Mesodermal cell (in vitro differentiated cells): ENCODE results near the gene FNDC10.

ENCODE experiments used
- H3K27ac ChIP-seq: 2 replicates; pipeline ENCODE4 v1.7.0; 2013; ENCODE audit warnings: mild to moderate bottlenecking, low read depth, low read length, moderate library complexity; ENCODE audit not compliant: severe bottlenecking
- H3K36me3 ChIP-seq: 2 replicates; pipeline ENCODE4 v1.7.1; 2013; ENCODE audit warnings: mild to moderate bottlenecking, low read length, moderate library complexity; ENCODE audit not compliant: control insufficient read depth, insufficient read depth
- H3K4me1 ChIP-seq: one replicate; pipeline ENCODE4 v1.7.1; 2013; ENCODE audit warnings: mild to moderate bottlenecking, low read length; ENCODE audit not compliant: insufficient read depth, control insufficient read depth, poor library complexity, severe bottlenecking
- H3K4me3 ChIP-seq: 2 replicates; pipeline ENCODE4 v1.7.0; 2013; ENCODE audit warnings: low read length, control low read depth, mild to moderate bottlenecking; ENCODE audit not compliant: insufficient read depth, poor library complexity, severe bottlenecking; ENCODE audit errors: extremely low read depth
- H3K9me3 ChIP-seq: 2 replicates; pipeline ENCODE4 v1.7.1; 2013; ENCODE audit warnings: mild to moderate bottlenecking, low read length, moderate library complexity; ENCODE audit not compliant: control insufficient read depth
- WGBS, 2 experiments: methylation state at CpG; one replicate each; pipeline ENCODE4 v1.1.5; 2013; ENCODE audit warnings: missing lambda C conversion rate in 2 of 2; ENCODE audit not compliant: insufficient coverage in 2 of 2; 5-methylcytosine and 5-hydroxymethylcytosine counted together

The FNDC10 gene

GRCh38 chr1:1602968-1603506, 3.1 kb upstream of the FNDC10 start:
- H3K4me1 ChIP-seq: no peaks in the 10 kb centered on the region
- no peak overlapping the region for H3K27ac ChIP-seq
- H3K9me3 ChIP-seq: no peaks in the 10 kb centered on the region
- 66 to 77% methylated on average over 9 to 10 of the region's 13 CpGs for WGBS, 2 experiments
- H3K4me3 ChIP-seq: no peak overlapping the region
- H3K36me3 ChIP-seq: no peaks in the 10 kb centered on the region

GRCh38 chr1:1602304-1602967, 2.5 kb upstream of the FNDC10 start:
- Histone ChIP-seq H3K4me3 (no peak overlapping the region), H3K4me1 (peaks cover 3% of the 10 kb centered on the region), H3K27ac (no peak overlapping the region), H3K9me3 (no peaks in the 10 kb centered on the region), H3K36me3 (no peaks in the 10 kb centered on the region)
- WGBS, 2 experiments: 65 to 74% methylated on average over 15 to 16 of the region's 18 CpGs

GRCh38 chr1:1601564-1602303, 1.8 kb upstream of the FNDC10 start:
- Histone ChIP-seq H3K4me3 (no peak overlapping the region), H3K4me1 (peaks cover 3% of the 10 kb centered on the region), H3K36me3 (no peaks in the 10 kb centered on the region), H3K9me3 (no peaks in the 10 kb centered on the region), H3K27ac (no peak overlapping the region)
- WGBS, 2 experiments: 88% methylated on average over 12 to 13 of the region's 15 CpGs

GRCh38 chr1:1600861-1601563, 1.1 kb upstream of the FNDC10 start:
- Histone ChIP-seq H3K27ac (no peak overlapping the region), H3K9me3 (no peaks in the 10 kb centered on the region), H3K4me1 (peaks cover 3% of the 10 kb centered on the region), H3K36me3 (no peaks in the 10 kb centered on the region), H3K4me3 (no peak overlapping the region)
- WGBS, 2 experiments: 71 to 74% methylated on average over 18 of the region's 22 CpGs

DNA sequence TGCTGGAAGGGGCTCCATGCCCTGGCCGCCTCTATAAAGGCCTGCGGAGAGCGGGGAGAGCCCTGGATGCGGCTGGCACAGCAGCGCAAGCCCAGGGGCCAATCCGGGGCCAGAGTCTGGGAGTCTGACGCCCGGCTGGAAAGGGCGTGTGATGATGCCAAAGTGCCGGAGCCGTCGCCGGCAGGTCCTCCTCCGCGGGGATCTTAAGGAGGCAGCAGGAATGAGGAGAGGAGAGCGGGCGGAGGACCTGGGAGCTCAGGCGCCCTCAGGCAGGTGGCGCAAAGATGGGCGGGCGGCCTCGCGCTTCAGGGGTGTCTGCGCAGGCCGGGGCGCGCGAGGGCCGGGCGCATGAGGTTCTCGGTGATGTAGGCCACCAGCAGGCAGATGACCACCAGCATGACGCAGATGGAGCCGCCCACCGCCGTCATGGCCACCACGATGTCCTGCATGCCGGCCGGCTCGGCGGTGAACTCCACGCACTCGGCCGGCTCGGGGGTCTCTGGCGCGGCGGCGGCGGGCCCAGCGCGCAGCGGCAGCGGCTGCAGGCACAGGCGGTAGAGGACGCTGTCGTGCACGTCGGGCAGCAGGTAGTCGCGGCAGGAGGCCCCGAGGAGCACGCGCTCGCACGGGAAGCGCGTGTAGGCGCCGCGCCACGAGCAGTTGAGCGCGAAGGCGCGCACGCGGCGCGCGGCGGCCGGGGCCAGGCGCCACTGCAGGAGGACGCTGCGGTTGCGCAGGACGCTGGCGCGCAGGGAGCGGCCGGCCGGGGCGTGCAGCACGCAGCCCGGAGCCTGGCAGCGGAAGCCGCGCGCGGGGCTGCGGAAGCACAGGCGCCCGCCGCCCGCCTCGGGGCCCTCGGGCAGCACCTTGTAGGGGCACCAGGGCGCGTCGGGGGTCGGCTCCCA, 653 bp downstream of the FNDC10 start:
- Histone ChIP-seq H3K4me3 (peak overlapping the region; percentile 22), H3K27ac (no peak overlapping the region), H3K36me3 (no peaks in the 10 kb centered on the region), H3K4me1 (peaks cover 3% of the 10 kb centered on the region), H3K9me3 (no peaks in the 10 kb centered on the region)
- 21 to 25% methylated on average over 75 to 110 of the region's 111 CpGs for WGBS, 2 experiments

GRCh38 chr1:1598720-1599029, 1.3 kb downstream of the FNDC10 start:
- Histone ChIP-seq H3K9me3 (no peaks in the 10 kb centered on the region), H3K36me3 (no peaks in the 10 kb centered on the region), H3K4me1 (peaks cover 3% of the 10 kb centered on the region), H3K4me3 (no peak overlapping the region), H3K27ac (no peak overlapping the region)
- 94 to 97% methylated on average over 12 to 13 of the region's 13 CpGs for WGBS, 2 experiments

GRCh38 chr1:1598051-1598719, 1.8 kb downstream of the FNDC10 start:
- WGBS, 2 experiments: 90 to 95% methylated on average over 22 to 28 of the region's 28 CpGs
- Histone ChIP-seq H3K4me1 (peaks cover 3% of the 10 kb centered on the region), H3K4me3 (no peak overlapping the region), H3K27ac (no peak overlapping the region), H3K36me3 (no peaks in the 10 kb centered on the region), H3K9me3 (no peaks in the 10 kb centered on the region)

DNA sequence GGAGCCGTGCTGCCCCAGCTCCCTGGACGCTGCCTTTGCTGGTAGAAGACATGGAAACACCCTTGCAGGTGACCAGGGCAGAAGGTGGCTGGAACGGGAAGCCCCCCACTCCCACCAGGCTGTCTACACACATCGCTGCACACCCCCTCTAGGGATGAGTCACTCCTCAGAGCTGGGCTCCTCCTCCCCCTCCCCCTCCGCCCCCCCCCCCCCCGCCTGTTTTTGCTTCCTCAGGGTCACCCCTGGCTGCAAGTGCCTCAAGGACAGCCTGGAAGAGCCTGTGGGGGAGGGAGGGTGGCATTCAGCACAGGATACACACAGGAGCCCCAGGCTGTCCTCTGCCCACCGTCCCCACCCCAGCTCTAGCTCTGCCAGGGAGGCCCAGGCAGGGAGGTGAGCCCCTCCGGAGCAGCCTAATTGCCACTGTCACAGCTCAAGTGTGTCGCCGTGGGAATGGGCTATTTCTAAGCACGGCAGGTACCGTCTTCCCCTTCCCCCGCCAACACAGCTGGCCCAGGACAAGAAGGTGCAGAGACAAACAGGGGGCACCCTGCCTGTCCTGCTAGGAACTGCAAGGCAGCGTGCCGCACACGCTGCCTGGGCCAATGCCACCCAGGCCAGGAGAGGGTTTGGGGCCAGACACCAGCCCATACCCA, 2.5 kb downstream of the FNDC10 start:
- H3K27ac ChIP-seq: no peak overlapping the region
- 21 to 41% methylated on average over 8 to 12 of the region's 16 CpGs for WGBS, 2 experiments
- no peak overlapping the region for H3K4me3 ChIP-seq

DNA sequence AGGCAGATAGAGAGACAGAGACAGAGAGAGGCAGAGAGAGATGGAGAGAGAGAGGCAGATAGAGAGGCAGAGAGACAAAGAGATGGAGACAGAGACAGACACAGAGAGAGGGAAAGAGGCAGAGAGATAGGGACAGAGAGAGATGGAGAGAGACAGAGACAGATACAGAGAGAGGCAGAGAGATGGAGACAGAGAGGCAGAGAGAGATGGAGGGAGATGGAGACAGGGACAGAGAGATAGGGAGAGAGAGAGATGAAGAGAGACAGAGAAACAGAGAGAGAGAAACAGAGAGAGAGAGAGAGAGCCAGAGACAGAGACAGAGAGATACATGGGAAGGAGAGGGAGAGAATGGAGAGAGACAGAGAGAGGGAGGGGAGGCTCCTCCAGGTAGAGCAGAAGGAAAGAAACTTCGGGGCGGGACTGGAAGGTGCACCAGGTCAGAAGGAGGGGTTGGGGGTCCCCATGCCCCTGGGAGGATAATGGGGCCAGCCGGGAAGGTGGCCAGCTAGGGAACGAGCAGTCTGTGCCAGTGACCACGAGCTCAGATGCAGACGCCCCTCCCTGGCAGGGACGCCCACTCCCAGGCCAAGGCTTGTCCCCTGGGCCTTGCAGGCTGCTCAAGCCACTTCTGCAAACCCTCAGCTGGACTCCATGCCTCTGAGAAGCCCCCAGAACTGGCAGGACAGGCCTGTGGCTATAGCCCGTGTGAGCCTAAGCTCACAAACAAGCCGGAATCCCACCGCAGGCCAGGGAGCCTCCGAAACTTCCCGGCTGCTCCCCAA, 3.3 kb downstream of the FNDC10 start:
- no peaks in the 10 kb centered on the region for H3K9me3 ChIP-seq
- WGBS, 2 experiments: 42 to 55% methylated on average over 10 to 12 of the region's 12 CpGs
- H3K36me3 ChIP-seq: no peaks in the 10 kb centered on the region
- H3K27ac ChIP-seq: no peak overlapping the region
- H3K4me3 ChIP-seq: no peak overlapping the region
- peaks cover 3% of the 10 kb centered on the region for H3K4me1 ChIP-seq

More for the DNA sequence above, 2.5 kb downstream of the FNDC10 start:
- Histone ChIP-seq H3K4me1 (peaks cover 3% of the 10 kb centered on the region), H3K36me3 (no peaks in the 10 kb centered on the region), H3K9me3 (no peaks in the 10 kb centered on the region)
